Loucy (cell line): Measurements from ENCODE around the gene TOLLIP.

Source experiments
- H2AFZ ChIP-seq: fragments of 200-600 bp; sonication (generic); 2 replicates; pipeline ENCODE4 v1.6.0; 2016; ENCODE audit warnings: antibody characterized with exemption, mild to moderate bottlenecking, low read length, moderate library complexity
- H3F3A ChIP-seq: fragments of 200-600 bp; 2 replicates; pipeline ENCODE4 v1.6.0; 2016; ENCODE audit warnings: antibody characterized with exemption, low read depth, mild to moderate bottlenecking
- H3K27me3 ChIP-seq: fragments of 200-600 bp; sonication (generic); 2 replicates; pipeline ENCODE4 v1.6.1; 2014; ENCODE audit warnings: low read length, mild to moderate bottlenecking; ENCODE audit not compliant: insufficient read depth, poor library complexity, severe bottlenecking
- H3K36me3 ChIP-seq: fragments of 200-600 bp; sonication (generic); 2 replicates; pipeline ENCODE4 v1.6.1; 2016; ENCODE audit warnings: low read length; ENCODE audit not compliant: insufficient read depth
- H3K4me1 ChIP-seq: fragments of 200-600 bp; sonication (generic); 2 replicates; pipeline ENCODE4 v1.5.1; 2014; ENCODE audit warnings: low read length, mild to moderate bottlenecking; ENCODE audit not compliant: insufficient read depth, poor library complexity, severe bottlenecking
- H3K4me2 ChIP-seq: fragments of 200-600 bp; sonication (generic); 2 replicates; pipeline ENCODE4 v1.6.0; 2014; ENCODE audit warnings: antibody characterized with exemption, low read length, low read depth, mild to moderate bottlenecking; ENCODE audit not compliant: poor library complexity, severe bottlenecking
- H3K4me3 ChIP-seq: fragments of 200-600 bp; sonication (generic); 2 replicates; pipeline ENCODE4 v1.5.1; 2014; ENCODE audit warnings: low read length, mild to moderate bottlenecking, mixed read lengths; ENCODE audit not compliant: poor library complexity, severe bottlenecking
- H3K79me2 ChIP-seq: fragments of 200-600 bp; sonication (generic); 2 replicates; pipeline ENCODE4 v1.6.1; 2014; ENCODE audit warnings: low read length; ENCODE audit not compliant: insufficient read depth
- H3K9ac ChIP-seq: fragments of 200-600 bp; sonication (generic); 2 replicates; pipeline ENCODE4 v1.6.0; 2014; ENCODE audit warnings: mild to moderate bottlenecking, low read depth, low read length, moderate library complexity; ENCODE audit not compliant: poor library complexity, severe bottlenecking
- H3K9me2 ChIP-seq: fragments of 200-600 bp; sonication (generic); replicated peaks from 2 replicates; pipeline ENCODE4 v1.6.1; 2016; ENCODE audit warnings: low read depth, low read length, mixed read lengths
- H3K9me3 ChIP-seq: fragments of 200-600 bp; sonication (generic); 2 replicates; pipeline ENCODE4 v1.6.1; 2014; ENCODE audit warnings: mild to moderate bottlenecking, antibody characterized with exemption, low read length, low read depth; ENCODE audit not compliant: insufficient read depth
- H4K20me1 ChIP-seq: fragments of 200-600 bp; sonication (generic); 2 replicates; pipeline ENCODE4 v1.6.0; 2014; ENCODE audit warnings: antibody characterized with exemption, low read length, mild to moderate bottlenecking; ENCODE audit not compliant: insufficient read depth, poor library complexity, severe bottlenecking
- EZH2phosphoT487 ChIP-seq: fragments of 200-600 bp; IDR thresholded peaks from 2 replicates; pipeline ENCODE4 v1.6.1; 2018; ENCODE audit warnings: antibody characterized with exemption, mild to moderate bottlenecking, moderate library complexity, borderline replicate concordance
- TF ChIP-seq, protein P1 (sequence below): fragments of 200-600 bp; sonication (generic); conservative IDR thresholded peaks from 2 replicates; pipeline ENCODE4 v1.5.1; 2014; ENCODE audit warnings: mild to moderate bottlenecking, antibody characterized with exemption, low read length

Gene TOLLIP

DNA sequence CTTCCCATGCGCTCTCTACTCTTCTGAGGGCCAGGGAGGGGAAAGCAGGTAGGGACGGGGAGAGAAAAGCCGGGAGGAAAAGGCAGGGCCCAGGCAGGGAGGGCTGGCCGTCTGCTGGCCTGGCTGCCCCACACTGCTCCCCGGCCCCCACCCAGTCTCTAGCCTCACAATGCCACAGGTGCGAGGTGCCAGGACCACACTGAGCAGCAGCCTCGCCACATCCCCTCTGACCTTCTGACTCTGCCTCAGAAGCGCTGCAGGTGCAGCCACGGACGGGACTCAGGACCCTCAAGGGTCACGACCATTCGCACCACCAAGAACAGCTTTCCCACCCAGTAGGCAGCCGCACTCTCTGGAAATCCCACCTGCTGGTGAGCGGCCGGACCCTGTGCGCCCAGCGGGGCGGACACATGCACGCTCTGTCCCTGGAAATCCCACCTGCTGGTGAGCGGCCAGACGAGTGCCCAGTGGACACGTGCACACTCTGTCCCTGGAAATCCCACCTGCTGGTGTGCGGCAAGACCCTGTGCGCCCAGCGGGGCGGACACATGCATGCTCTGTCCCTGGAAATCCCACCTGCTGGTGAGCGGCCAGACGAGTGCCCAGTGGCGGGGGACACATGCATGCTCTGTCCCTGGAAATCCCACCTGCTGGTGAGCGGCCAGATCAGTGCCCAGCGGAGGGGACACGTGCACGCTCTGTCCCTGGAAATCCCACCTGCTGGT lies 20.1 kb downstream of the TOLLIP start:
- H3K4me1 ChIP-seq, result no peaks in the 10 kb centered on the region
- H3K4me3 ChIP-seq, result no peak overlapping the region
- no peaks in the 10 kb centered on the region for H3K79me2 ChIP-seq
- no peak overlapping the region for H2AFZ ChIP-seq
- no peaks in the 10 kb centered on the region for H3K9me3 ChIP-seq
- no peak overlapping the region for H3K4me2 ChIP-seq
- H3K9ac ChIP-seq, result no peak overlapping the region
- no peaks in the 10 kb centered on the region for H3K9me2 ChIP-seq
- no peaks in the 10 kb centered on the region for H3F3A ChIP-seq
- no peak for TF ChIP-seq EZH2phosphoT487
- TF ChIP-seq, protein P1, sequence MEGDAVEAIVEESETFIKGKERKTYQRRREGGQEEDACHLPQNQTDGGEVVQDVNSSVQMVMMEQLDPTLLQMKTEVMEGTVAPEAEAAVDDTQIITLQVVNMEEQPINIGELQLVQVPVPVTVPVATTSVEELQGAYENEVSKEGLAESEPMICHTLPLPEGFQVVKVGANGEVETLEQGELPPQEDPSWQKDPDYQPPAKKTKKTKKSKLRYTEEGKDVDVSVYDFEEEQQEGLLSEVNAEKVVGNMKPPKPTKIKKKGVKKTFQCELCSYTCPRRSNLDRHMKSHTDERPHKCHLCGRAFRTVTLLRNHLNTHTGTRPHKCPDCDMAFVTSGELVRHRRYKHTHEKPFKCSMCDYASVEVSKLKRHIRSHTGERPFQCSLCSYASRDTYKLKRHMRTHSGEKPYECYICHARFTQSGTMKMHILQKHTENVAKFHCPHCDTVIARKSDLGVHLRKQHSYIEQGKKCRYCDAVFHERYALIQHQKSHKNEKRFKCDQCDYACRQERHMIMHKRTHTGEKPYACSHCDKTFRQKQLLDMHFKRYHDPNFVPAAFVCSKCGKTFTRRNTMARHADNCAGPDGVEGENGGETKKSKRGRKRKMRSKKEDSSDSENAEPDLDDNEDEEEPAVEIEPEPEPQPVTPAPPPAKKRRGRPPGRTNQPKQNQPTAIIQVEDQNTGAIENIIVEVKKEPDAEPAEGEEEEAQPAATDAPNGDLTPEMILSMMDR, result no peak
- H3K27me3 ChIP-seq, result no peaks in the 10 kb centered on the region
- H3K36me3 ChIP-seq, result peaks cover 56% of the 10 kb centered on the region; the same call in 1 of the 2 replicates
- no peaks in the 10 kb centered on the region for H4K20me1 ChIP-seq

- H3K9me3 ChIP-seq, result no peaks in the 10 kb centered on the region
- no peak for TF ChIP-seq EZH2phosphoT487
- TF ChIP-seq, protein P1, result no peak
- no peaks in the 10 kb centered on the region for H3K79me2 ChIP-seq
- no peaks in the 10 kb centered on the region for H3K9me2 ChIP-seq
- peaks cover 58% of the 10 kb centered on the region; the same call in 1 of the 2 replicates for H3K36me3 ChIP-seq
- no peaks in the 10 kb centered on the region for H3F3A ChIP-seq
- H3K4me1 ChIP-seq, result no peaks in the 10 kb centered on the region
- no peaks in the 10 kb centered on the region for H3K27me3 ChIP-seq
- H4K20me1 ChIP-seq, result no peaks in the 10 kb centered on the region
- H3K4me2 ChIP-seq, result no peak overlapping the region
- no peak overlapping the region for H3K9ac ChIP-seq
- no peak overlapping the region for H3K4me3 ChIP-seq
- no peak overlapping the region for H2AFZ ChIP-seq
These were observed 20.8 kb downstream of the TOLLIP start for GRCh38 chr11:1288426-1289151.

- Histone ChIP-seq H3K36me3 (peaks cover 62% of the 10 kb centered on the region; the same call in 1 of the 2 replicates), H3K4me3 (no peak overlapping the region), H3K4me2 (no peak overlapping the region), H3F3A (no peaks in the 10 kb centered on the region), H3K79me2 (no peaks in the 10 kb centered on the region), H3K27me3 (no peaks in the 10 kb centered on the region), H3K9me2 (no peaks in the 10 kb centered on the region), H3K9ac (no peak overlapping the region), H2AFZ (no peak overlapping the region), H3K9me3 (no peaks in the 10 kb centered on the region), H3K4me1 (no peaks in the 10 kb centered on the region), H4K20me1 (no peaks in the 10 kb centered on the region)
- no peak for TF ChIP-seq EZH2phosphoT487
- TF ChIP-seq, protein P1, result no peak
These were observed 21.5 kb downstream of the TOLLIP start for GRCh38 chr11:1287928-1288327.
